GM12874 (cell line): ENCODE results near the gene COMMD7.

Experiments
- TF ChIP-seq, protein P1 (sequence below): IDR thresholded peaks from 2 replicates; pipeline ENCODE4 v1.5.1; 2011; ENCODE audit warnings: low read depth, mild to moderate bottlenecking, control low read depth, low read length, moderate library complexity; ENCODE audit not compliant: insufficient read depth

The COMMD7 gene

DNA sequence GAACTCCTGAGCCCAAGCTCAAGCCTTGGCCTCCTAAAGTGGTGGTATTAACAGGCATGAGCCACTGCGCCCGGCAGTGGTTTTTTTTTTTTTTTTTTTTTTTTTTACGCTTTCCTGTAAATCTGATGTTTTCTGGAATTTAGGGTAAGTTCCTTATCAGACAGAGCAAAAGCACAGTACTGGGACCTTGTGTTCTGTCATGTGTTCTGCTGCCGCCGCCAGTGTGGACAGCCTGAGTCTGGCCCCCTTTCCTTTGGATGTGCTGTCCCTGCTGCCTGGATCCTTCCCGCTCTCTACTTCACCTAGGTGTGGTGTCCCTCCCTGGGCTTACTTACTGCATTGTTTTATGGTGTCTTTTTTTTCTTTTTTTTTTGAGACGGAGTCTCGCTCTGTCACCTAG is 30.6 kb upstream of the COMMD7 start:
- TF ChIP-seq, protein P1, sequence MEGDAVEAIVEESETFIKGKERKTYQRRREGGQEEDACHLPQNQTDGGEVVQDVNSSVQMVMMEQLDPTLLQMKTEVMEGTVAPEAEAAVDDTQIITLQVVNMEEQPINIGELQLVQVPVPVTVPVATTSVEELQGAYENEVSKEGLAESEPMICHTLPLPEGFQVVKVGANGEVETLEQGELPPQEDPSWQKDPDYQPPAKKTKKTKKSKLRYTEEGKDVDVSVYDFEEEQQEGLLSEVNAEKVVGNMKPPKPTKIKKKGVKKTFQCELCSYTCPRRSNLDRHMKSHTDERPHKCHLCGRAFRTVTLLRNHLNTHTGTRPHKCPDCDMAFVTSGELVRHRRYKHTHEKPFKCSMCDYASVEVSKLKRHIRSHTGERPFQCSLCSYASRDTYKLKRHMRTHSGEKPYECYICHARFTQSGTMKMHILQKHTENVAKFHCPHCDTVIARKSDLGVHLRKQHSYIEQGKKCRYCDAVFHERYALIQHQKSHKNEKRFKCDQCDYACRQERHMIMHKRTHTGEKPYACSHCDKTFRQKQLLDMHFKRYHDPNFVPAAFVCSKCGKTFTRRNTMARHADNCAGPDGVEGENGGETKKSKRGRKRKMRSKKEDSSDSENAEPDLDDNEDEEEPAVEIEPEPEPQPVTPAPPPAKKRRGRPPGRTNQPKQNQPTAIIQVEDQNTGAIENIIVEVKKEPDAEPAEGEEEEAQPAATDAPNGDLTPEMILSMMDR, result no peak

DNA sequence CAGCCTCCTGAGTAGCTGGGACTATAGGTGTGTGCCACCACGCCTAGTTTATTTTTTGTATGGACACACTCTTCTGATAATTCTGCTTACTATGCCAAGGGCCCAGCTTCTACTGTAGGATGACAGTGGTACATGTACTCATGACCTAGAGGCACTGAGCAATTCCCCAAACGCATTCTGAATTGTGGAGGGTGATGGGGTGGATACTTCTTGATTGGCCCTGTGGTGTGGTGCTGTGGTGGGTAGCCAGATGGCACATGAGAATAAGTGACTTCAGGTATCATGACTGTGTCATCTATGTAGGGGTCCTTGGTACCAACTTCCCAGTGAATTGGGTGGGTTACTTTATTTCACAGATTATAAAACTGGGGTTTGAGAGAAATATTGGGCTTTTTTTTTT is 30.0 kb upstream of the COMMD7 start:
- TF ChIP-seq, protein P1, result no peak

DNA sequence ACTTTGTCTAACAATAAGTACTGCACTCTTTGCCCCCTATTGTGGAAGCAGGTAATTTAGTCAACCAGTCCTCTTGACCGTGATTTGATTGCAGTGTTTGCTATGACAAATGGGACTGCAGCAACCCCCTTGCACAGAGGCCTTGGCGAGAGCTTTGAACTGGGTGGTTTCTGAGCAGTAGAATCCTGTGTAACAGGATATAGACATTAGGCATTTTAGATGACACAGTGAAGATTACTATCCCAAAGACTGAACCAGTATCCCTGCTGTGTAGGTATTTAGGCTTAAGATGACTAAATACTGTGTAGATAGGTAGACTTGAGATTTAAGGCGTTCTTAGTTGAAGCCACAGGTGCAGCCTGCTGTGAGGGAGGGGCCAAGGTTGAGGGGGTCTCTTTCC is 28.8 kb upstream of the COMMD7 start:
- TF ChIP-seq, protein P1, result no peak

DNA sequence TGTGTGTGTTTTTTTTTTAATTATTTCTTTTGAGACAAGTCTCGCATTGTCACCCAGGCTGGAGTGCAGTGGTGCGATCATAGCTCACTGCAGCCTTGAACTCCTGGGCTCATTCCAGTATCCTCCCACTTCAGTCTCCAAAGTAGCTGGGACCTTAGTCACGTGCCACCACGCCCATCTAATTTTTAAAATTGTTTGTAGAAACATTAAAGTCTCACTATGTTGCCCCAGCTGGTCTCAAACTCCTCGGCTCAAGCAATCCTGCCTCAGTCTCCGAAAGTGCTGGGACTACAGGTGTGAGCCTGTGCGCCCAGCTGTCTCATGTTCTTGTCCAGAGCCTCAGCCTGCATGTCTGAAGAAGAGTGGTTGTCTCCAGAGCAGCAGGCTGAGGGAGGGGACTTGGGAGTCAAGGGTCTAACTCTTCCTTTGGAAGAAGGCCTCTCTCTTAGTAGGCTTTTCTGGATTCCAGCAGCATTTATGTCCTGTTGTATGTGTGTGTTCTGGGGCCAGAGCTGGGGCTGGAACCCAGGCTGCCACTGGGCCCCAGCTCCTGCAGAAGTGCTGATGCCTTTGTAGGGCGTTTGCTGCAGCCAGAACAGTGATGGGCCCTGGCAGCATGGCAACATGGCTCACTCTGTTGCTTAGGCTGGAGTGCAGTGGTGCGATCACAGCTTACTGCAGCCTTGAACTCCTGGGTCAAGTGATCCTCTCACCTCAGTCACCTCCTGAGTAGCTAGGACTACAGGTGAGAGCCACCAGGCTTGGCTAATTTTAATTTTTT is 24.3 kb upstream of the COMMD7 start:
- TF ChIP-seq, protein P1, result no peak

DNA sequence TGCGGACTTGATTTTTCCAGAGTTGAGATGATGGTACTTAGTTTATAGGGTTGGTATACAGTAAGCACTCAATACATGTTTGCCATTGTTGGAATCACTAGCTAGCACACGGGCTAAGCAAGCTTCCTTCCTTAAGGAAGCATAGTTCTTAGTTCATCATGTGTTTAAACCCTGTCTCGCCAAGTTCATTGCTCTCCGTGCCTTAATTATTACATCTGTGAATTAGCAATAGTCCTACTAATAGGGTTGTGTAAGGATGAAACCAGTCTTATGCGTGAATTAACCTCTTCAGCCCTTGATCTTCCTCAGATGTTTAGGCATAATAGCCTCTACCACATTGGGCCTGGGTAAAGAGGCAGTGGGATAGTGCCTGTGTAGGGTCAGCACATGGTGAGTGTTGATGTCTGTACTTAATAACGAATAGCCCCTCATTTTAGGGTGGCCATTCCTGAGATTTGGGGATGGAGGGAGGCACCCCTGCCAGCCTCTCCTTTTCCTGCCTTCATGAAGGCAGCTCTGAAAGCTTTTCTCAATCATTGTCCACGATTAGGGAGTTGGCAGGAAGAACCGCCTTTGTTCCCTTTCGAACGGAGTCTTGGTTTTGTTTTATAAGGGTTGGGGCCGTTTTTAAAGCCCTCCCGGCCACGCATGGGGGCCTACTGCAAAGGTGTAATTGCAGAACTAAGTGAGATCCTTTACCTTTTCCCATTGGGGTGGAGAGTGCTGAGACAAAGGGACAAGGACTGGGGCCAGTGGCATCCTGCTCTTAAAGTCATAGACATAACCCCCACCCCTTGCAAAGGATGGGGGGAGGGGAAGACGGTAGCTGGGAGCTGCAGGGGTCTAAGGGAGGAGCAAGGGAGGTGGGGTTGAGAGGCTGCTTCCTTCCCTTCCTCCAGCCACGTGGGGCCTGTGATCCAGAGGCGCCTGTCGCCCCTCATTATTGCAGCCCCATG is 21.0 kb upstream of the COMMD7 start:
- TF ChIP-seq, protein P1, result no peak

DNA sequence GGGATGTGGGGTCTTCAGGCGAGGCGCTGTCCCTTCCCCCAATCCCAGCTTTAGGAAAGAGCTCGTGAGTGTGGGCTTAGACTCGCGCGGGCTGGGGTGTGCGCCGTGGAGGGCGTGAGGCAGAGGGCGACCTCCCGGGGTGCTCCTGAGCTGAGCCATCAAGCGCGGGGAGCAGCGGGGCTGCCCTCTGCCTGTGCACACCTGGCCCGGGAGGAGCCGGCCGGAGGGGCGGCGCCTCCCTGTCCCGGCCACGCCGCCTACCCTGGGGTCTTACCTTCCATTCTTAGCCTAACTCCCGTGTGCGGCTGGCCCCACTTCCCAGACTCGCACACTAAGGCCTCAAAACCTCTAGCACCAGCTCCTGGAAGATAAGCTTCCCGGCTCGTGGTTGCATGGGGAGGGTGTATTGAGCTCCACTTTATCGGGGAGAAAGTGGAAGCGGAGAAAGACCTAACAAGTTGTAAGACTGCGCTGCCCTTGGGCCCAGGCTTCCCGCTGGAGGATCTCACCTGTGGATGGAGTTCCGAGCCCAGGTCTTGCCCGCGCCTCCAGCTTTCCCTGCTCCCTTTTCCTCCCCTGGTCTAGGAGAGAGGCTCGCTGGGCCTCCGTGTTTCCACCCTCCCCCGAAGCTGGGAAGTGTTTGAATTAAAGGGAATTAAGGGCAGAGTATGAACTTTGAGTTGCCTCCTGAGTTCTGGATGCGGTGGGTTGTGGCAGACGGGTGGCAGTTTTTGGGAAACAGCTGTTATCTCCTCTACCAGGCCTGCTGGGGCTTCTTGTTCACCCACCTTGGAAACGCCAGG is 20.1 kb upstream of the COMMD7 start:
- TF ChIP-seq, protein P1, result no peak
